Testis (tissue), 2 donors: ENCODE data around the gene ARL5C.

Experiments used
- POLR2A ChIP-seq: fragments of 450-650 bp; IDR thresholded peaks from one replicate; pipeline ENCODE4 v1.6.1; 2017; ENCODE audit warnings: antibody characterized with exemption, mild to moderate bottlenecking, moderate library complexity
- TF ChIP-seq, protein P1 (sequence below), 3 experiments: fragments of 450-650 bp in 2 of 3; fragments of 200-600 bp in 1 of 3; sonication (generic) in 1 of 3; IDR thresholded peaks; one replicate each; pipeline ENCODE4 v1.5.1; 2016 to 2019; ENCODE audit warnings: antibody characterized with exemption in 3 of 3, mild to moderate bottlenecking in 2 of 3, moderate library complexity in 1 of 3

DNA sequence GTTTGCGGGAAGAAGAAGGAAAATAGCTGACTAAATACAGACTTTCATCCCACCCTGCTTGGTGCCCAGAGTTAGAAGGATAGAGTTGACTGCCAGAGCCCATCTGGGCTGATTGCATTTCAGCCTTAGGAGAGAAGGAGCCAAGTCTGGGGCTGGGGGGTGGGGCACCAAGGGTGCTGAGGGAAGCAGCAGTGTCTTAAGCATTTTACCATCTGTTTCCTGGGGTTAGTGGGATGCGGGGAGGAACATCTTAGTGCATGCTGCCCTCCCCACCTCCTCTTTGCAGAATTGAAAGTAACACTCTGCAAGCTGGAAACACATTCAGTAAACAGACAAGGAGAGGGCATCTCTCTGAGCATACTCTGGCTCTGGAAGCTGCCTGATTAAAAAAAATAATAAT is 1.5 kb upstream of the ARL5C start:
- TF ChIP-seq POLR2A, result no peak
- TF ChIP-seq, protein P1, sequence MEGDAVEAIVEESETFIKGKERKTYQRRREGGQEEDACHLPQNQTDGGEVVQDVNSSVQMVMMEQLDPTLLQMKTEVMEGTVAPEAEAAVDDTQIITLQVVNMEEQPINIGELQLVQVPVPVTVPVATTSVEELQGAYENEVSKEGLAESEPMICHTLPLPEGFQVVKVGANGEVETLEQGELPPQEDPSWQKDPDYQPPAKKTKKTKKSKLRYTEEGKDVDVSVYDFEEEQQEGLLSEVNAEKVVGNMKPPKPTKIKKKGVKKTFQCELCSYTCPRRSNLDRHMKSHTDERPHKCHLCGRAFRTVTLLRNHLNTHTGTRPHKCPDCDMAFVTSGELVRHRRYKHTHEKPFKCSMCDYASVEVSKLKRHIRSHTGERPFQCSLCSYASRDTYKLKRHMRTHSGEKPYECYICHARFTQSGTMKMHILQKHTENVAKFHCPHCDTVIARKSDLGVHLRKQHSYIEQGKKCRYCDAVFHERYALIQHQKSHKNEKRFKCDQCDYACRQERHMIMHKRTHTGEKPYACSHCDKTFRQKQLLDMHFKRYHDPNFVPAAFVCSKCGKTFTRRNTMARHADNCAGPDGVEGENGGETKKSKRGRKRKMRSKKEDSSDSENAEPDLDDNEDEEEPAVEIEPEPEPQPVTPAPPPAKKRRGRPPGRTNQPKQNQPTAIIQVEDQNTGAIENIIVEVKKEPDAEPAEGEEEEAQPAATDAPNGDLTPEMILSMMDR (IDR thresholded peaks at IDR 0.05), result no peak
